Activated T-helper 17 cell treated with anti-CD3 and anti-CD28 coated beads, Interleukin-2, amount 50 U/mL, for 72 hours (primary cell): Measurements from ENCODE around the gene IL18R1. TPM values are rescaled to one million over a fixed set of nuclear protein-coding genes. Genes with fewer than 3 reads are reported as not detected.

Experiments
- ATAC-seq: fragments of 150-1000 bp; cut with Tn5 transposase; replicated peaks from 2 replicates; pipeline ENCODE4 v1.10.0; 2021; ENCODE audit warnings: mild to moderate bottlenecking, moderate library complexity
- H3K27ac Mint-ChIP-seq: one replicate; pipeline ENCODE4 v1.8.0; 2022; ENCODE audit warnings: mixed read lengths
- H3K27me3 Mint-ChIP-seq: one replicate; pipeline ENCODE4 v1.8.0; 2022; ENCODE audit warnings: mixed read lengths
- H3K36me3 Mint-ChIP-seq: one replicate; pipeline ENCODE4 v1.8.0; 2022; ENCODE audit warnings: low read depth, mild to moderate bottlenecking, mixed read lengths
- H3K4me1 Mint-ChIP-seq: one replicate; pipeline ENCODE4 v1.8.0; 2022; ENCODE audit warnings: mixed read lengths
- H3K4me3 Mint-ChIP-seq: one replicate; pipeline ENCODE4 v1.8.0; 2022; ENCODE audit warnings: mild to moderate bottlenecking, mixed read lengths
- H3K9me3 Mint-ChIP-seq: one replicate; pipeline ENCODE4 v1.8.0; 2022; ENCODE audit warnings: mixed read lengths
- total RNA-seq, 2 donors: library from RNA; stranded (reverse); gene quantifications; one replicate each; pipeline ENCODE4 v1.2.3, GENCODE V29; 2022

The IL18R1 gene
- total RNA-seq, 2 donors from 2014 or later, result 20.5 to 27.7 TPM

DNA sequence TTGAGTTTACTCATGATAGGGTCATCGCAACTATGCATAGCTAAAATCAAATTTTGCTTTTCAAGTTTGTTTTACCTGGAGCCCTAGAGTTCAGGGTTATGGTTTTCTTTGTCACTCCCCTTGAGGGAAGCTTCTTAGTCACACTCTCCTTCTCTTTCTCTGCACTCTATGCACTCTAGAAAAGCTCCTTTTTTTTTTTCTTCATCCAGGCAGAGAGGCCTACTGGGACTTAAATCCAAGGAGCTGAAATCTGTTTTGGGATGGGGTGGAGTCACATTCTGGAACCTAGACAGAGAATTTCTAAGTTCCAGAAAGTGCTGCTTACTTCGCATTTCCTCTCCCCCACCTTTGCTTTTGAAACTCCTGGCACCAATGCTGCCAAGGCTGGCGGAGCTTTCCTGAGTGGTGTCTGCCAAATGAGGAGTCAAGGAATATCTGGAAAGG lies 19.1 kb upstream of the IL18R1 start:
- ATAC-seq, result peak; percentile 69
- Mint-ChIP-seq H3K27ac (no peak overlapping the region), H3K4me1 (no peaks in the 10 kb centered on the region), H3K36me3 (no peaks in the 10 kb centered on the region), H3K9me3 (no peaks in the 10 kb centered on the region), H3K4me3 (no peak overlapping the region), H3K27me3 (no peaks in the 10 kb centered on the region)

DNA sequence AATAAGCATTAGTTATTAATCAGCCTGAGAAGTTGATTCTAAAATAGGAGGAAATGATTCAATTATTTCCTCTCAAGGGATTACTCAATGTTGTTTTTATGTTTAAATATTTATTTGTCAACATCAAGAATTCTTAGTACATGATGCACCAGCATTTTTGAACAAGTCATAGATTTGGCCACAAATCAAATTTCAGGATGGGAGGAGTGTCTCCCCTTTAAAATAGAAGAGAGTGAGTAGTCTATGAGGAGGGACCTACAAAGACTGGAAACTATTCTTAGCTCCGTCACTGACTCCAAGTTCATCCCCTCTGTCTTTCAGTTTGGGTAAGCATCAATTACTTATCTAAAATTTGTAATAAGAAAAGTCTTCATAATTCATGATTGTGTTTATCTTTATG lies 18.6 kb upstream of the IL18R1 start:
- Mint-ChIP-seq H3K4me1 (no peaks in the 10 kb centered on the region), H3K9me3 (no peaks in the 10 kb centered on the region), H3K27me3 (no peaks in the 10 kb centered on the region), H3K36me3 (no peaks in the 10 kb centered on the region), H3K4me3 (no peak overlapping the region), H3K27ac (no peak overlapping the region)
- peak; percentile 40 for ATAC-seq

DNA sequence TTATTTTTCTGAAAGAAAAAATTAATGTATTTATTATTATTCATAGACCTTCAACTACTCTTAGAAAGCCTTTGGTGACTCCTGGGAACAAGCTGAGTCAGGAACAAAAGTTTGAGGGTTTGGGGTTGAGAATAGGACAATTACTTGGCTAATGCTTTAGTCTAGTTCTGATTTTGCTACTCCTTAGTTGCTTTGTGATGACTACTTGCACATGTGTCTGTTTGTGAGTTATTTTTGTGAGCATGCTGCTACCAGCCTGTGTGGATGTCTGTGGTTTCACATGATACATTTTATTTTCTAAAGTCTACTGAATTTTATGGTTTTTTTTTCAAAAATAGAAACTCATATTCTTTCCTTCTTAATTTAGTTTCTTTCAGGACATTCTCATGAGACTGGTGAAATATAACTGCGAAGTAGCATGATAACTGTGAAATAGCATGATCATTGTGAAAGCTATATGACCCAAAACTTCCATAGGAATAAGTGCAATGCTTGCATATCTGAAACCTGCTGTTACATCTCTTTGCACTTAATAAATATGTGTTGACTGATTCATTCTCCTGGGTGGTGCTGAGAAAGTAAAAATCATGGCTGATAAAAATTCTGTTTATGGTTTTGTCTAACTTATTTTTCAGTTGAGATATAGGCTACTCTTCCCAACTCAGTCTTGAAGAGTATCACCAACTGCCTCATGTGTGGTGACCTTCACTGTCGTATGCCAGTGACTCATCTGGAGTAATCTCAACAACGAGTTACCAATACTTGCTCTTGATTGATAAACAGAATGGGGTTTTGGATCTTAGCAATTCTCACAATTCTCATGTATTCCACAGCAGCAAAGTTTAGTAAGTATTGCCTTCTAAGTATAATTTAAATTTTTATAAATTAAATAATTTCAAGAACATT lies 17.9 kb upstream of the IL18R1 start:
- peak; percentile 84 for ATAC-seq
- H3K4me1 Mint-ChIP-seq, result no peaks in the 10 kb centered on the region
- H3K27ac Mint-ChIP-seq, result no peak overlapping the region
- no peaks in the 10 kb centered on the region for H3K9me3 Mint-ChIP-seq
- no peak overlapping the region for H3K4me3 Mint-ChIP-seq
- no peaks in the 10 kb centered on the region for H3K36me3 Mint-ChIP-seq
- no peaks in the 10 kb centered on the region for H3K27me3 Mint-ChIP-seq

DNA sequence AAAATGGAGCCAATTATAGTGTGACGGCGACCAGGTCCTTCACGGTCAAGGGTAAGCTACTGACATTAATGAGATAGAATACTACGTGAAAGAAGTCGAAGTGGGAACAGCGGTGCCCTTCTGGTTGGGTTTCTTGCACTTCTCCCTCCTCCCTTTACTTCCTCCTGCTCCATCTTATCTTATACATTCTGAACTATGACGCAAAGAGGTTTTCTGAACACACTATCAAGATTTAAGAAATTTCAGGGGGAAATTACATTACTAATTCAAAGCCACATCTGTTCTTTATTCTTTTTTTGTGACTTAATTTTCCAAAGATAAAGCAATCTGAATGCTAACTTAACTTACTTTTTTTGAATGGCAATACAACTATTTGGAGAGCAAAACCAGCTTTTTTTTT lies 14.8 kb upstream of the IL18R1 start:
- H3K9me3 Mint-ChIP-seq, result no peaks in the 10 kb centered on the region
- H3K4me1 Mint-ChIP-seq, result no peaks in the 10 kb centered on the region
- ATAC-seq, result no peak
- H3K27me3 Mint-ChIP-seq, result no peaks in the 10 kb centered on the region
- no peaks in the 10 kb centered on the region for H3K36me3 Mint-ChIP-seq
- no peak overlapping the region for H3K4me3 Mint-ChIP-seq
- no peak overlapping the region for H3K27ac Mint-ChIP-seq

DNA sequence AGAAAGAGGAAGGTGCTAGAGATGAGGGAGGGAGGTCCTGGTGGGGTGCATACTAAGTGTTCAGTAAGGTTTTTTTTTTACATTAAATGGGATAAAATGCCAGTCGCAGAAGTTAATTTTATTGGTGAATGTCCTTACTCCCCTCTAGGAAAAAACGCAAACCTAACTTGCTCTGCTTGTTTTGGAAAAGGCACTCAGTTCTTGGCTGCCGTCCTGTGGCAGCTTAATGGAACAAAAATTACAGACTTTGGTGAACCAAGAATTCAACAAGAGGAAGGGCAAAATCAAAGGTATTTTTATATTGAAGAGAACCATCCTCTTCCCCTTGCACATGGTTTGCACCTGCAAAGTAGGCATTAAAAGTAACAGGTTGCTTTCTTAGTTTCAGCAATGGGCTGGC lies 12.7 kb upstream of the IL18R1 start:
- Mint-ChIP-seq H3K36me3 (no peaks in the 10 kb centered on the region), H3K27me3 (no peaks in the 10 kb centered on the region), H3K9me3 (no peaks in the 10 kb centered on the region), H3K4me1 (no peaks in the 10 kb centered on the region), H3K27ac (no peak overlapping the region), H3K4me3 (no peak overlapping the region)
- no peak for ATAC-seq

DNA sequence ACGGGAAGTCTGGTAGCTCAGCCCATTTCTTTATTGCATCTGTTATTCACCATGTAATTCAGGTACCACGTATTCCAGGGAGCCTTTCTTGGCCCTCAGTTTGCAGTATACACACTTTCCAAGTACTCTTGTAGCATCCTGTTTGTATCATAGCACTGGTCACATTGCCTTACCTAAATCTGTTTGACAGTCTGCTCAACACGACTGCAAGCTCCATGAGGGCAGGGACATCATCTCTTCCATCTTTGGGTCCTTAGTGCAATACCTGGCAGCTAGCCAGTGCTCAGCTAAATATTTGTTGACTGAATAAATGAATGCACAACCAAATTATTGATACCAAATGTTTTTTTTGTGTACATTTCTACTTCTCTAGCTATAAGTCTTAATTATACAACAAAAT lies 11.2 kb upstream of the IL18R1 start:
- no peaks in the 10 kb centered on the region for H3K9me3 Mint-ChIP-seq
- no peaks in the 10 kb centered on the region for H3K27me3 Mint-ChIP-seq
- no peaks in the 10 kb centered on the region for H3K4me1 Mint-ChIP-seq
- no peaks in the 10 kb centered on the region for H3K36me3 Mint-ChIP-seq
- H3K27ac Mint-ChIP-seq, result no peak overlapping the region
- no peak for ATAC-seq
- no peak overlapping the region for H3K4me3 Mint-ChIP-seq

DNA sequence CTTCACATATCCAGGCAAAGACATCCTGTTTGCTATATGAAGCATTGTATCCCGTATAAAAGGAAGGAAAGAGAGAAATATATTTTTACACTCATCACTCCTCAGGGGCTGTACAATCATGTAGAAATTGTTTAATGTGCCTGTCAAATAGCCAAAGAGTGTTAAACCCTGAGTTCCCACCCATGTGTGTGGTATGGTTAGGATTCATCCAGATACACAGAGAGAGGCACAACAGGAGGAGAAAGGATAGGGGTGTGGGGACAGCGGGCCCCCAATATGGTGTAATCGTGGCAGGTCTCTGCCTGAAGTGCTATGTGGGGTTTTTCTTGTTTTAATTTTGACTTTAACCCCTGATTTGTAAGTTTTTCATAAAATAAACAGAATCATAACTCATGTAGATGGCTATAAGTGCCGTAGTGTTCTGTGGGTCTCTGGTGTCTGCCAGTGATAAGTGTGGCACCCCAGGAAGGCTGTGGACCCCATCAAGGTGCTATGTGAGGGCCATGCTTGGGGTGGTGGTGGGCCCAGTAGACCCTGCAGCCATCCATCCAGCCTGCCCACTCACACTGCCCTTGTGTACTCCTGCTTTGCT lies 10.2 kb upstream of the IL18R1 start:
- ATAC-seq, result no peak
- no peaks in the 10 kb centered on the region for H3K4me1 Mint-ChIP-seq
- H3K27me3 Mint-ChIP-seq, result no peaks in the 10 kb centered on the region
- H3K27ac Mint-ChIP-seq, result no peak overlapping the region
- H3K9me3 Mint-ChIP-seq, result no peaks in the 10 kb centered on the region
- no peak overlapping the region for H3K4me3 Mint-ChIP-seq
- H3K36me3 Mint-ChIP-seq, result no peaks in the 10 kb centered on the region

DNA sequence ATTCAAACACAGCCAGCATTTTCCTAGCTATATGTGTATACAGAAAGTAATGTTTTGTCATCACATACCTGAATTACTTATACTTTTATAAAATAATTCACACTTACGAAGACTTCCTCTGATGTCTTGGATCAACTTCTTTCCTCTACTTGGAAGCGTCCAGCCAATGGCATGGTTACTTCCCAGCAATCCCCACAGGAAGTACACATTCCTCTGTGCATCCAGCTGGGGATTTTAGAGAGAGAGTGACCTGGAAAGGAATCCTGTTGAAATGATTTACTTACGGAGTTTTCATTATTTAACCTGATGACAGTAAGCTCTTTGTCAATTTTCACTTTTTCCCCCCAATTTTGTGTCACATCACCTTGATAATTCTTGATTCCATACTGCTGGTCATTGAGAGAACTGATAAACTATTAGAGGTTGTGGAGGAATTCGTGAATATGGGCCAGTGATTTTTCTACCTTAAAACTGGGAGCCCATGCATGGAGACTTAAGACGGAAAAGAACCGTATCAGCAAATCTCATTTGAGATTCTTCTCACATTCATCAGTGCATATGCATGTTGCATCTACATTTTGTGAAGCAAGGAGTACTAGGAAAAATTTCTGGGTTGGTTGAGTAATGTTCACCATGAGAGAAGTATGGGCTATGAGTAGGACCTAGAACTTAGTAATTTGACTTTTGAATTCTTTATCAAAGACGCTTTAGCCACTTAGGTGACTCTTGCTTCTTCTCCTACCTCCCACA lies 9.0 kb upstream of the IL18R1 start:
- Mint-ChIP-seq H3K27me3 (no peaks in the 10 kb centered on the region), H3K4me1 (no peaks in the 10 kb centered on the region), H3K9me3 (no peaks in the 10 kb centered on the region), H3K4me3 (no peak overlapping the region), H3K27ac (no peak overlapping the region), H3K36me3 (no peaks in the 10 kb centered on the region)
- ATAC-seq, result no peak

DNA sequence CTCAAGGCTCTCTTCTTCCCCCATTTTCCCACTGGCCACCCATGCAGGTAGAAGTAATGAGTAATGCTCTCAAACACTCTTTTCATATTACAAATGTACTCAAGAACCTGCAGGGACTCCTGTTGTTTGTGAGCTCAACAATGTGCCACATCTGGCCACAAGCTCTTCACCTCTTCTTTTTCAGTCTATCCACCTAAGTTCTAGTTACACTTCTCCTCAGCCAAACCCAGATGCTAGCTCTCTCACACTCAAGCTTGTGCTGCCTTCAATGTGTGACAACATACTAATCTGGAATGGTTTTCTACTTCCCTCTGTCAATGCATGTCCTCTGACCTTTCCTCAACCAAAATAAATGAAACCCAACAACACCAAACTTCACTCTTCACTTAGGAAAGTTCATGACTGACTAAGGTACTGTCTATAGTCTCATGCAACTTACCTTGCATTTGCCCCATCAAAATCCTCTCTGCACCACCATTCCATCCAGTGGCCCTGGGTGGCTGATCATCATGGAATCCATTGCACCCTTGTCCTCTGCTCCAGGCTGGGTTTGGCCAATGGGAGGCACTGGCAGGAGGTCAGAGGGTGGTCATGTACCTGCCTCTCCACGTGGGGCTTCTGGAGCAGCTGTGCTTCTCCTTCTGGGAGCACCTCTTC lies 5.3 kb upstream of the IL18R1 start:
- peak; percentile 80 for ATAC-seq
- H3K36me3 Mint-ChIP-seq, result no peaks in the 10 kb centered on the region
- H3K27ac Mint-ChIP-seq, result no peak overlapping the region
- H3K4me3 Mint-ChIP-seq, result no peak overlapping the region
- no peaks in the 10 kb centered on the region for H3K9me3 Mint-ChIP-seq
- no peaks in the 10 kb centered on the region for H3K4me1 Mint-ChIP-seq
- no peaks in the 10 kb centered on the region for H3K27me3 Mint-ChIP-seq

DNA sequence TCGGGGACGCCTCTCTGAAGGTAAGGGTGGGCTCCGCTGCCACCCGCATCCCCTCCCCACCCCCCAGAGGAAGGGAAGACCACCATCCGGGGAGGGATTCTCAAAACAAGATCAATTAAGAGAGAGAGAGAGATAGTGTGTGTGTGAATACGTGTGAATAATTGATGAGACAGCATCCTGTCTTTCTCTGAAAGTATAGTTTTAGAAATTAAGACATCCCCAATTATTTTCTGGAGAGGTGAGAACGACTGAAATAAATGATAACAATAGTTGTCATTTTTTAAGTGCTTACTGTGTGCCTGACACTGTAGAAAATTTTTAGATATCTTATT lies 751 bp downstream of the IL18R1 start:
- H3K27me3 Mint-ChIP-seq, result no peaks in the 10 kb centered on the region
- ATAC-seq, result peak; percentile 21
- H3K9me3 Mint-ChIP-seq, result no peaks in the 10 kb centered on the region
- peaks cover 28% of the 10 kb centered on the region for H3K4me1 Mint-ChIP-seq
- peak overlapping the region; percentile 93 for H3K27ac Mint-ChIP-seq
- H3K36me3 Mint-ChIP-seq, result peaks cover 31% of the 10 kb centered on the region
- peak overlapping the region; percentile 96 for H3K4me3 Mint-ChIP-seq

DNA sequence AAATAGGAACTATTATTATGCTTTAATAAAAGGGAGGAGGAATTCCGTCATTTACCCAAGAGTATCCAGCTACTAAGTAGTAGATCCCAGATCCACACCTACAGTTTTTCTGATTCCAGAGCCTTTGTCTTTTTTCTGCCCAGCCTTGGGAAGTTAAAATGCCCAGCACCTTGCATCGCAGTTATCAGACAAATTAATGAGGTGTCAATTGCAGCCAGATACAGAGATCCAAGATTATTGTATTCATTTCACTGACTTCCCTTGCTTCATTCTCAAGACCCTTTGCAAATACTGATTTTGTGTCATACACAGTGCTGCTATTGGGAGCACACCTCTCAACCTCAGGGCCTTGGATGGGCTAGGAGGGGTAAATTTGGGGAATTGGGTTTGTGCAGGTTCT lies 1.1 kb downstream of the IL18R1 start:
- H3K9me3 Mint-ChIP-seq, result no peaks in the 10 kb centered on the region
- H3K36me3 Mint-ChIP-seq, result peaks cover 35% of the 10 kb centered on the region
- ATAC-seq, result no peak
- peaks cover 29% of the 10 kb centered on the region for H3K4me1 Mint-ChIP-seq
- H3K27me3 Mint-ChIP-seq, result no peaks in the 10 kb centered on the region
- peak overlapping the region; percentile 93 for H3K27ac Mint-ChIP-seq
- H3K4me3 Mint-ChIP-seq, result peak overlapping the region; percentile 96

DNA sequence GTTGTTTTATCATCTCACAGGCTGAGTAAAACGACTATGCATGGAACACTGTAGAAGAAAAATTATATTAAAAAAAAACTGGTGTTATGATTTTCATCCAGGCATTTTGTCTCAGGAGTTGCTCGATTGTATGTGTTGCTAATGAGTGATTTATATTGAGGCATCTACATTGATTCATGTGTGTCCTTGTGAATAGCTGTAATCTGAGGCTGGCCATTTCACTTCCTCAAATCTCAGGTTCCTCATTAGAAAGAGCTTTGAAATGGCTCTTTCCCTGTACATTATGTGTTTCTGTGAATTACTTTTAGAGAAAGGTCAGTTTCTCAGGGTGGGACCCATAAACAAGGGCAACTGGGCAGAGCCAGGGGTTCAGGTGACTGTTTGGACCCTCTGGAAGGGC lies 2.3 kb downstream of the IL18R1 start:
- H3K4me1 Mint-ChIP-seq, result peaks cover 29% of the 10 kb centered on the region
- H3K27ac Mint-ChIP-seq, result peak overlapping the region; percentile 93
- peak overlapping the region; percentile 96 for H3K4me3 Mint-ChIP-seq
- H3K36me3 Mint-ChIP-seq, result peaks cover 47% of the 10 kb centered on the region
- no peak for ATAC-seq
- H3K27me3 Mint-ChIP-seq, result no peaks in the 10 kb centered on the region
- H3K9me3 Mint-ChIP-seq, result no peaks in the 10 kb centered on the region

DNA sequence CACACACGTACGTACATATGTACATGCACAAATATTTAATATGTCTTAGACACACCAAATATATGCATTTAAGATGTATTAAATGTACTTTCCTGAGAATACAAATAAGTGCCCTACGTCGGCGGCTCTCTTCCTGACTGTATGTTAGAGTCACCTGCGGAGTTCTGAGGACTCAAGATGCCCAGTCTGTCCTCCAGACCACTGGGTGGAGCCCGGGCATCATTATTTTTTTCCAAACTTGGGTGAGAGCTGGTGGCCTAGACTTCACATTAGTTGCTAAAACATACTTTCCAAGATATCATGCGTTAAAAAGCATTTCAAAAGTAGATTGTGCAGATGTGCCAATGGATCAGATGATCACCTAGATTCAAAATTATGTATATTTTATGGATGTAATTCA lies 2.9 kb downstream of the IL18R1 start:
- Mint-ChIP-seq H3K27ac (no peak overlapping the region), H3K9me3 (no peaks in the 10 kb centered on the region), H3K36me3 (peaks cover 53% of the 10 kb centered on the region), H3K27me3 (no peaks in the 10 kb centered on the region), H3K4me3 (peak overlapping the region; percentile 96), H3K4me1 (peaks cover 34% of the 10 kb centered on the region)
- no peak for ATAC-seq

DNA sequence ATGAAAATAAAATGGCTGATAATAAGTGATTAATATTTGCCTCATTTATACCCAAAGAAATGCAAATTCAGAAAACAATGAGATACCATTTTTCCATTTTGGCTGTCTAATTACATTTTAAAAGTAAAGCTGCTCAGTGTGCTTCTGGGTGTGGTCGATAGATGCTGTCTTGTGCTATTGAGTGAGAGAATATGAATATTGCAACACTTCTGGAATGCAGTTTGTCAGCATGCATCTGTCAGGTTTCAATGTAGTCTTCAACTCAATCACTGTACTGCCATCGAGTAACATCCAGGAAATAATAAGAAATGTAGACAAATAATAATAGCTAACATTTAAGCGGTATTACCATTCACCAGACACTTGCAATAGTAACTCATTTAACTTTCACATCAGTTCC lies 3.9 kb downstream of the IL18R1 start:
- Mint-ChIP-seq H3K36me3 (peaks cover 63% of the 10 kb centered on the region), H3K27ac (no peak overlapping the region), H3K4me3 (peak overlapping the region; percentile 96), H3K4me1 (peaks cover 35% of the 10 kb centered on the region), H3K9me3 (no peaks in the 10 kb centered on the region), H3K27me3 (no peaks in the 10 kb centered on the region)
- no peak for ATAC-seq
